ENCODE data around the gene GPR4. TPM values are rescaled to one million over a fixed set of nuclear protein-coding genes. Genes with fewer than 3 reads are reported as not detected.

Gene GPR4
- polyA plus RNA-seq, 1 of the 3 experiments (the other 2 are of a cell fraction): 0.69 TPM

DNA sequence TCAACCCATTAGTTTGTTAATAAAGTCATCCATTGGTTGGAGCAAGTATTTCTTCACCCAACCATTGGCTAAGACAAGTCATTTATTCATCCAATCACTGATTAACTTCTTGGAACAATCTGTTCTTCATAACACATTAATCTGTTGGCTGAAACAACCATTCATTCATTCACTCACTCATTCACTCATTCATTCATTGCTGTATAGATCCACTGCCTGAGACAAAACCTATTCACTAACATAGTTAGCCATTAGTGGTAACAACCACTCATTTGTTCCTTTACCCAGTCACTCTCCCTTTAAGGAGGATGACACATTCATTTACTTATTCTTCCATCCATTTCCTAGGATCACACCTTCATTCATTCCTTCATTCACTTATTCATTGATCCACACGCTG lies 22.0 kb upstream of the GPR4 start:
- Histone ChIP-seq H3K9me2 (no peaks in the 10 kb centered on the region), H3K36me3 (replicated peaks in 1 of 2; ENCODE audit: control insufficient read depth in 1 of 2, insufficient read depth in 2 of 2, low read length in 1 of 2) (no peaks in the 10 kb centered on the region)
- 88% methylated on average over 1 of the region's 1 CpG for WGBS (ENCODE audit: low lambda C conversion rate)

More for the DNA sequence above, 22.0 kb upstream of the GPR4 start:
- H3K27me3 ChIP-seq (ENCODE audit: insufficient read depth): no peaks in the 10 kb centered on the region
- H3K27ac ChIP-seq (ENCODE audit: low read depth in 2 of 2, low read length in 1 of 2): no peak overlapping the region
- no peaks in the 10 kb centered on the region for H3F3A ChIP-seq (replicated peaks; ENCODE audit: insufficient read depth)
- no peaks in the 10 kb centered on the region for H3K9me3 ChIP-seq
- no peak for DNase-seq
- CTCF ChIA-PET: no interaction called here
- H3K4me3 ChIP-seq (ENCODE audit: low read depth in 2 of 2, low read length in 1 of 2): no peak overlapping the region
- TF ChIP-seq CHD2 (IDR thresholded peaks at IDR 0.05; ENCODE audit: low read length, partially characterized antibody) (no peak), ELF1 (IDR thresholded peaks at IDR 0.05) (no peak), SMC3 (IDR thresholded peaks at IDR 0.05; ENCODE audit: low read depth, low read length) (no peak), EZH2phosphoT487 (IDR thresholded peaks at IDR 0.05; ENCODE audit: borderline replicate concordance, low read depth) (no peak), TCF12 (IDR thresholded peaks at IDR 0.05) (no peak), FOSL2 (IDR thresholded peaks at IDR 0.05; ENCODE audit: borderline replicate concordance, low read depth) (no peak), RFX5 (IDR thresholded peaks at IDR 0.05; ENCODE audit: low read length) (no peak), EP300 (IDR thresholded peaks at IDR 0.05; ENCODE audit: borderline replicate concordance in 1 of 2, low read depth in 1 of 2, low read length in 1 of 2) (no peak), POLR2AphosphoS5 (IDR thresholded peaks at IDR 0.05; ENCODE audit: low read depth, low read length) (no peak), FOXJ3 (CRISPR knock-in tag; IDR thresholded peaks at IDR 0.05) (no peak), TAF1 (IDR thresholded peaks at IDR 0.05; ENCODE audit: borderline replicate concordance, low read depth, low read length) (no peak), RCOR1 (IDR thresholded peaks at IDR 0.05; ENCODE audit: low read length) (no peak), RAD21 (IDR thresholded peaks at IDR 0.05; ENCODE audit: low read length) (no peak)
- TF ChIP-seq, protein P1, sequence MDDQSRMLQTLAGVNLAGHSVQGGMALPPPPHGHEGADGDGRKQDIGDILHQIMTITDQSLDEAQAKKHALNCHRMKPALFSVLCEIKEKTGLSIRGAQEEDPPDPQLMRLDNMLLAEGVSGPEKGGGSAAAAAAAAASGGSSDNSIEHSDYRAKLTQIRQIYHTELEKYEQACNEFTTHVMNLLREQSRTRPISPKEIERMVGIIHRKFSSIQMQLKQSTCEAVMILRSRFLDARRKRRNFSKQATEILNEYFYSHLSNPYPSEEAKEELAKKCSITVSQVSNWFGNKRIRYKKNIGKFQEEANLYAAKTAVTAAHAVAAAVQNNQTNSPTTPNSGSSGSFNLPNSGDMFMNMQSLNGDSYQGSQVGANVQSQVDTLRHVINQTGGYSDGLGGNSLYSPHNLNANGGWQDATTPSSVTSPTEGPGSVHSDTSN (IDR thresholded peaks at IDR 0.05): no peak
- TF ChIP-seq, protein P2, sequence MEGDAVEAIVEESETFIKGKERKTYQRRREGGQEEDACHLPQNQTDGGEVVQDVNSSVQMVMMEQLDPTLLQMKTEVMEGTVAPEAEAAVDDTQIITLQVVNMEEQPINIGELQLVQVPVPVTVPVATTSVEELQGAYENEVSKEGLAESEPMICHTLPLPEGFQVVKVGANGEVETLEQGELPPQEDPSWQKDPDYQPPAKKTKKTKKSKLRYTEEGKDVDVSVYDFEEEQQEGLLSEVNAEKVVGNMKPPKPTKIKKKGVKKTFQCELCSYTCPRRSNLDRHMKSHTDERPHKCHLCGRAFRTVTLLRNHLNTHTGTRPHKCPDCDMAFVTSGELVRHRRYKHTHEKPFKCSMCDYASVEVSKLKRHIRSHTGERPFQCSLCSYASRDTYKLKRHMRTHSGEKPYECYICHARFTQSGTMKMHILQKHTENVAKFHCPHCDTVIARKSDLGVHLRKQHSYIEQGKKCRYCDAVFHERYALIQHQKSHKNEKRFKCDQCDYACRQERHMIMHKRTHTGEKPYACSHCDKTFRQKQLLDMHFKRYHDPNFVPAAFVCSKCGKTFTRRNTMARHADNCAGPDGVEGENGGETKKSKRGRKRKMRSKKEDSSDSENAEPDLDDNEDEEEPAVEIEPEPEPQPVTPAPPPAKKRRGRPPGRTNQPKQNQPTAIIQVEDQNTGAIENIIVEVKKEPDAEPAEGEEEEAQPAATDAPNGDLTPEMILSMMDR (IDR thresholded peaks at IDR 0.05): no peak
- TF ChIP-seq, protein P3, sequence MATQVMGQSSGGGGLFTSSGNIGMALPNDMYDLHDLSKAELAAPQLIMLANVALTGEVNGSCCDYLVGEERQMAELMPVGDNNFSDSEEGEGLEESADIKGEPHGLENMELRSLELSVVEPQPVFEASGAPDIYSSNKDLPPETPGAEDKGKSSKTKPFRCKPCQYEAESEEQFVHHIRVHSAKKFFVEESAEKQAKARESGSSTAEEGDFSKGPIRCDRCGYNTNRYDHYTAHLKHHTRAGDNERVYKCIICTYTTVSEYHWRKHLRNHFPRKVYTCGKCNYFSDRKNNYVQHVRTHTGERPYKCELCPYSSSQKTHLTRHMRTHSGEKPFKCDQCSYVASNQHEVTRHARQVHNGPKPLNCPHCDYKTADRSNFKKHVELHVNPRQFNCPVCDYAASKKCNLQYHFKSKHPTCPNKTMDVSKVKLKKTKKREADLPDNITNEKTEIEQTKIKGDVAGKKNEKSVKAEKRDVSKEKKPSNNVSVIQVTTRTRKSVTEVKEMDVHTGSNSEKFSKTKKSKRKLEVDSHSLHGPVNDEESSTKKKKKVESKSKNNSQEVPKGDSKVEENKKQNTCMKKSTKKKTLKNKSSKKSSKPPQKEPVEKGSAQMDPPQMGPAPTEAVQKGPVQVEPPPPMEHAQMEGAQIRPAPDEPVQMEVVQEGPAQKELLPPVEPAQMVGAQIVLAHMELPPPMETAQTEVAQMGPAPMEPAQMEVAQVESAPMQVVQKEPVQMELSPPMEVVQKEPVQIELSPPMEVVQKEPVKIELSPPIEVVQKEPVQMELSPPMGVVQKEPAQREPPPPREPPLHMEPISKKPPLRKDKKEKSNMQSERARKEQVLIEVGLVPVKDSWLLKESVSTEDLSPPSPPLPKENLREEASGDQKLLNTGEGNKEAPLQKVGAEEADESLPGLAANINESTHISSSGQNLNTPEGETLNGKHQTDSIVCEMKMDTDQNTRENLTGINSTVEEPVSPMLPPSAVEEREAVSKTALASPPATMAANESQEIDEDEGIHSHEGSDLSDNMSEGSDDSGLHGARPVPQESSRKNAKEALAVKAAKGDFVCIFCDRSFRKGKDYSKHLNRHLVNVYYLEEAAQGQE (IDR thresholded peaks at IDR 0.05; ENCODE audit: low read depth, low read length): no peak
- TF ChIP-seq, protein P4, sequence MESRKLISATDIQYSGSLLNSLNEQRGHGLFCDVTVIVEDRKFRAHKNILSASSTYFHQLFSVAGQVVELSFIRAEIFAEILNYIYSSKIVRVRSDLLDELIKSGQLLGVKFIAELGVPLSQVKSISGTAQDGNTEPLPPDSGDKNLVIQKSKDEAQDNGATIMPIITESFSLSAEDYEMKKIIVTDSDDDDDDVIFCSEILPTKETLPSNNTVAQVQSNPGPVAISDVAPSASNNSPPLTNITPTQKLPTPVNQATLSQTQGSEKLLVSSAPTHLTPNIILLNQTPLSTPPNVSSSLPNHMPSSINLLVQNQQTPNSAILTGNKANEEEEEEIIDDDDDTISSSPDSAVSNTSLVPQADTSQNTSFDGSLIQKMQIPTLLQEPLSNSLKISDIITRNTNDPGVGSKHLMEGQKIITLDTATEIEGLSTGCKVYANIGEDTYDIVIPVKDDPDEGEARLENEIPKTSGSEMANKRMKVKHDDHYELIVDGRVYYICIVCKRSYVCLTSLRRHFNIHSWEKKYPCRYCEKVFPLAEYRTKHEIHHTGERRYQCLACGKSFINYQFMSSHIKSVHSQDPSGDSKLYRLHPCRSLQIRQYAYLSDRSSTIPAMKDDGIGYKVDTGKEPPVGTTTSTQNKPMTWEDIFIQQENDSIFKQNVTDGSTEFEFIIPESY (IDR thresholded peaks at IDR 0.05; ENCODE audit: borderline replicate concordance, low read depth): no peak
- no peaks in the 10 kb centered on the region for H4K20me1 ChIP-seq (ENCODE audit: insufficient read depth)
- H3K79me2 ChIP-seq (ENCODE audit: insufficient read depth): no peaks in the 10 kb centered on the region
- H3K9ac ChIP-seq: no peak overlapping the region
- no peaks in the 10 kb centered on the region for H3K4me1 ChIP-seq (ENCODE audit: control insufficient read depth in 1 of 2, insufficient read depth in 2 of 2, low read depth in 1 of 2, low read length in 1 of 2)
- no peak overlapping the region for H2AFZ ChIP-seq (ENCODE audit: low read depth)
- POLR2A ChIA-PET: no interaction called here
- no peak overlapping the region for H3K4me2 ChIP-seq
